WTC11 (cell line): Measurements from ENCODE around the gene SLC19A2. TPM values are rescaled to one million over a fixed set of nuclear protein-coding genes. Genes with fewer than 3 reads are reported as not detected.

ENCODE experiments used
- ATAC-seq: fragments of 200-7000 bp; cut with Tn5 transposase; 2 replicates; pipeline ENCODE4 v1.10.0; 2021; ENCODE audit warnings: mild to moderate bottlenecking, moderate library complexity
- CTCF ChIA-PET: fragments of 300-600 bp; sonication (Branson Sonifier 250); formaldehyde crosslinking; loops from one replicate; lab custom pipeline; 2021; ENCODE audit warnings: antibody characterized with exemption; lab: Charles Lee
- POLR2A ChIA-PET: fragments of 350-600 bp; sonication (Branson Sonifier 250); formaldehyde crosslinking; loops from one replicate; lab custom pipeline; 2021; ENCODE audit warnings: antibody characterized with exemption; lab: Charles Lee
- DNase-seq: peaks from one replicate; pipeline ENCODE4 v3.0.0; 2021; ENCODE audit warnings: low spot score
- H3K27ac Mint-ChIP-seq: 2 replicates; pipeline ENCODE4 v1.8.0; 2021; ENCODE audit warnings: mixed read lengths
- H3K27me3 Mint-ChIP-seq: 2 replicates; pipeline ENCODE4 v1.8.0; 2021; ENCODE audit warnings: low read depth, mild to moderate bottlenecking, moderate library complexity, mixed read lengths
- H3K36me3 Mint-ChIP-seq: 2 replicates; pipeline ENCODE4 v1.8.0; 2021; ENCODE audit warnings: mixed read lengths
- H3K4me1 Mint-ChIP-seq: 2 replicates; pipeline ENCODE4 v1.8.0; 2022; ENCODE audit warnings: mixed read lengths
- H3K4me3 Mint-ChIP-seq: 2 replicates; pipeline ENCODE4 v1.8.0; 2021; ENCODE audit warnings: mild to moderate bottlenecking, moderate library complexity, mixed read lengths
- H3K9me3 Mint-ChIP-seq: 2 replicates; pipeline ENCODE4 v1.8.0; 2021; ENCODE audit warnings: mixed read lengths
- CREB1 ChIP-seq: sonication (generic); formaldehyde crosslinking; IDR thresholded peaks from 2 replicates; pipeline ENCODE4 v1.8.0; 2023; ENCODE audit warnings: mild to moderate bottlenecking, missing genetic modification reagents
- CREM ChIP-seq: sonication (generic); formaldehyde crosslinking; IDR thresholded peaks from 2 replicates; pipeline ENCODE4 v1.8.1; 2022; ENCODE audit warnings: mild to moderate bottlenecking, missing genetic modification reagents, moderate library complexity
- ELF4 ChIP-seq: sonication (generic); formaldehyde crosslinking; IDR thresholded peaks from 2 replicates; pipeline ENCODE4 v1.8.1; 2022; ENCODE audit warnings: low read depth, mild to moderate bottlenecking, moderate library complexity, missing genetic modification reagents
- ETV6 ChIP-seq: sonication (generic); formaldehyde crosslinking; IDR thresholded peaks from 2 replicates; pipeline ENCODE4 v1.8.1; 2022; ENCODE audit warnings: mild to moderate bottlenecking, missing genetic modification reagents
- FOXJ3 ChIP-seq: sonication (generic); formaldehyde crosslinking; IDR thresholded peaks from 2 replicates; pipeline ENCODE4 v1.9.0; 2021; ENCODE audit warnings: missing genetic modification reagents, mild to moderate bottlenecking, borderline replicate concordance
- KAT7 ChIP-seq: sonication (generic); formaldehyde crosslinking; IDR thresholded peaks from 2 replicates; pipeline ENCODE4 v1.8.1; 2023; ENCODE audit warnings: missing genetic modification reagents, mild to moderate bottlenecking, borderline replicate concordance
- MYBL2 ChIP-seq: sonication (generic); formaldehyde crosslinking; IDR thresholded peaks from 2 replicates; pipeline ENCODE4 v1.8.1; 2023; ENCODE audit warnings: mild to moderate bottlenecking, moderate library complexity, missing genetic modification reagents
- NFATC4 ChIP-seq: fragments of 250-450 bp; sonication (Bioruptor Pico); IDR thresholded peaks from 2 replicates; pipeline ENCODE4 v1.9.0; 2021; ENCODE audit warnings: mild to moderate bottlenecking
- NFYB ChIP-seq: sonication (generic); formaldehyde crosslinking; conservative IDR thresholded peaks from 2 replicates; pipeline ENCODE4 v1.8.0; 2022; ENCODE audit warnings: low read depth, missing genetic modification reagents
- TEAD4 ChIP-seq: sonication (generic); formaldehyde crosslinking; IDR thresholded peaks from 2 replicates; pipeline ENCODE4 v1.8.0; 2022; ENCODE audit warnings: mild to moderate bottlenecking, missing genetic modification reagents
- ZNF121 ChIP-seq: sonication (generic); formaldehyde crosslinking; IDR thresholded peaks from 2 replicates; pipeline ENCODE4 v1.8.0; 2023; ENCODE audit warnings: missing genetic modification reagents
- ZNF317 ChIP-seq: sonication (generic); formaldehyde crosslinking; IDR thresholded peaks from 2 replicates; pipeline ENCODE4 v1.8.1; 2023; ENCODE audit warnings: low read depth, mild to moderate bottlenecking, moderate library complexity, missing genetic modification reagents, borderline replicate concordance
- ZNF396 ChIP-seq: fragments of 250-450 bp; sonication (Bioruptor Pico); IDR thresholded peaks from 2 replicates; pipeline ENCODE4 v1.8.0; 2021; ENCODE audit warnings: mild to moderate bottlenecking, moderate library complexity, borderline replicate concordance
- ZNF416 ChIP-seq: fragments of 250-450 bp; sonication (Bioruptor Pico); IDR thresholded peaks from 2 replicates; pipeline ENCODE4 v1.9.0; 2021; ENCODE audit warnings: mild to moderate bottlenecking, inconsistent platforms
- ZNF423 ChIP-seq: fragments of 250-450 bp; sonication (Bioruptor Pico); IDR thresholded peaks from 2 replicates; pipeline ENCODE4 v2.1.2; 2022; ENCODE audit warnings: mild to moderate bottlenecking, moderate library complexity
- total RNA-seq: library from RNA; stranded (reverse); gene quantifications from 3 replicates; pipeline ENCODE4 v1.2.3, GENCODE V29; 2021
- TF ChIP-seq, protein P1 (sequence below): sonication (generic); formaldehyde crosslinking; IDR thresholded peaks from 2 replicates; pipeline ENCODE4 v1.8.1; 2023; ENCODE audit warnings: mild to moderate bottlenecking, missing genetic modification reagents, moderate library complexity
- TF ChIP-seq, protein P2 (sequence below): sonication (generic); formaldehyde crosslinking; IDR thresholded peaks from 2 replicates; pipeline ENCODE4 v1.8.1; 2023; ENCODE audit warnings: mild to moderate bottlenecking, missing genetic modification reagents, borderline replicate concordance
- TF ChIP-seq, protein P3 (sequence below): sonication (generic); formaldehyde crosslinking; IDR thresholded peaks from 2 replicates; pipeline ENCODE4 v1.8.0; 2022; ENCODE audit warnings: mild to moderate bottlenecking, missing genetic modification reagents
- TF ChIP-seq, protein P4 (sequence below): fragments of 200-600 bp; IDR thresholded peaks from 2 replicates; pipeline ENCODE4 v1.8.0; 2022; ENCODE audit warnings: antibody characterized with exemption
- TF ChIP-seq, protein P5 (sequence below): sonication (generic); formaldehyde crosslinking; conservative IDR thresholded peaks from 2 replicates; pipeline ENCODE4 v1.8.1; 2022; ENCODE audit warnings: mild to moderate bottlenecking, missing genetic modification reagents
- TF ChIP-seq, protein P6 (sequence below): fragments of 250-450 bp; sonication (Bioruptor Pico); IDR thresholded peaks from 2 replicates; pipeline ENCODE4 v1.9.0; 2021; ENCODE audit warnings: mild to moderate bottlenecking
- TF ChIP-seq, protein P7 (sequence below): fragments of 250-450 bp; sonication (Bioruptor Pico); IDR thresholded peaks from 2 replicates; pipeline ENCODE4 v1.9.0; 2021; ENCODE audit warnings: mild to moderate bottlenecking

Gene SLC19A2
- total RNA-seq, 1 experiment from 2014 or later: 15.8 TPM

DNA sequence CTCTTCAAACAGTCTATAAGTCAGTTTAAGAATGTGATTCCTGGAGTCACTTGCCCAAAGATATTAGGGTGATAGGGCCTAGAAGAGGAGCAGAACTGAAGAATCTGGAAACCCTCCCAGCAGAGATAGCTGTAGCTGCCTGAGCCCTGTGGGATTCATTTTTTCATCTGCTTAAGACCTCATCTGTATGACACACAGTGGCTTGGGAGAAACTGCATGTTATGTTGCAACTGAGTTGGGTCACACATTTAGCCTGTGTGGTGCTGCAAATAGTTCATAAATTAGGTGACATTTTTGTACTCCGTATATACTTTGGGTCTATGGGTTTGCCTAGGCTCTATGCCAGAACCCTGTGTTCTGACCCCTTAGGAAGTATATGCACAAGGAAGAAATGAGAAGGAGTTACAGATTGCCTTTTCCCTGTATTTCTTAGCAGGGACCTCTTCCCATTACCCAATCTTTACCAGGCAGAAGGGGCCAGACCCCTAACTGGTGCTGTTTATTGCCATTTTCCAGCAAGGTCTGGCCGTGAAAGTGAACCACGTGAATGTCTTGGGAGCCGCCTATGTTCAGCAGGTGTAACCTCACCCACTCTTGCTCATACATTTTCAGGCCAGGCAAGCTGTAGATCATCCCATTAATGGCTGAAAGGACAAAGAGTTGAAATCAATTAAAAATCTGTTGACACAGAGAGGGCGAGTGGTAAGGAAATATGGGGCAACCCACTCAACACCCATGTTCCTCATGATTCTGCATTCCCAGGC lies 41.9 kb upstream of the SLC19A2 start:
- Mint-ChIP-seq H3K27me3 (no peaks in the 10 kb centered on the region), H3K4me1 (peaks cover 32% of the 10 kb centered on the region), H3K36me3 (no peaks in the 10 kb centered on the region), H3K9me3 (no peaks in the 10 kb centered on the region), H3K4me3 (no peak overlapping the region), H3K27ac (peak overlapping the region; percentile 95)
- ChIA-PET POLR2A (interaction anchor here (2.2 kb wide), 1 partner anchor 42 kb away, joined by 15 read pairs; the partner anchor contains the start of gene SLC19A2), CTCF (interaction anchor here (2.9 kb wide), 1 partner anchor 42 kb away, joined by 13 read pairs; the partner anchor contains the start of gene SLC19A2)
- DNase-seq (no peak), ATAC-seq (no peak; the same call in 1 of the 2 replicates)
- TF ChIP-seq ZNF396 (CRISPR knock-in tag): no peak
- no peak for TF ChIP-seq FOXJ3 (CRISPR knock-in tag)
- TF ChIP-seq, protein P1, sequence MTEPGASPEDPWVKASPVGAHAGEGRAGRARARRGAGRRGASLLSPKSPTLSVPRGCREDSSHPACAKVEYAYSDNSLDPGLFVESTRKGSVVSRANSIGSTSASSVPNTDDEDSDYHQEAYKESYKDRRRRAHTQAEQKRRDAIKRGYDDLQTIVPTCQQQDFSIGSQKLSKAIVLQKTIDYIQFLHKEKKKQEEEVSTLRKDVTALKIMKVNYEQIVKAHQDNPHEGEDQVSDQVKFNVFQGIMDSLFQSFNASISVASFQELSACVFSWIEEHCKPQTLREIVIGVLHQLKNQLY (CRISPR knock-in tag): no peak
- no peak for TF ChIP-seq ZNF317
- no peak for TF ChIP-seq TEAD4 (CRISPR knock-in tag)
- TF ChIP-seq, protein P2, sequence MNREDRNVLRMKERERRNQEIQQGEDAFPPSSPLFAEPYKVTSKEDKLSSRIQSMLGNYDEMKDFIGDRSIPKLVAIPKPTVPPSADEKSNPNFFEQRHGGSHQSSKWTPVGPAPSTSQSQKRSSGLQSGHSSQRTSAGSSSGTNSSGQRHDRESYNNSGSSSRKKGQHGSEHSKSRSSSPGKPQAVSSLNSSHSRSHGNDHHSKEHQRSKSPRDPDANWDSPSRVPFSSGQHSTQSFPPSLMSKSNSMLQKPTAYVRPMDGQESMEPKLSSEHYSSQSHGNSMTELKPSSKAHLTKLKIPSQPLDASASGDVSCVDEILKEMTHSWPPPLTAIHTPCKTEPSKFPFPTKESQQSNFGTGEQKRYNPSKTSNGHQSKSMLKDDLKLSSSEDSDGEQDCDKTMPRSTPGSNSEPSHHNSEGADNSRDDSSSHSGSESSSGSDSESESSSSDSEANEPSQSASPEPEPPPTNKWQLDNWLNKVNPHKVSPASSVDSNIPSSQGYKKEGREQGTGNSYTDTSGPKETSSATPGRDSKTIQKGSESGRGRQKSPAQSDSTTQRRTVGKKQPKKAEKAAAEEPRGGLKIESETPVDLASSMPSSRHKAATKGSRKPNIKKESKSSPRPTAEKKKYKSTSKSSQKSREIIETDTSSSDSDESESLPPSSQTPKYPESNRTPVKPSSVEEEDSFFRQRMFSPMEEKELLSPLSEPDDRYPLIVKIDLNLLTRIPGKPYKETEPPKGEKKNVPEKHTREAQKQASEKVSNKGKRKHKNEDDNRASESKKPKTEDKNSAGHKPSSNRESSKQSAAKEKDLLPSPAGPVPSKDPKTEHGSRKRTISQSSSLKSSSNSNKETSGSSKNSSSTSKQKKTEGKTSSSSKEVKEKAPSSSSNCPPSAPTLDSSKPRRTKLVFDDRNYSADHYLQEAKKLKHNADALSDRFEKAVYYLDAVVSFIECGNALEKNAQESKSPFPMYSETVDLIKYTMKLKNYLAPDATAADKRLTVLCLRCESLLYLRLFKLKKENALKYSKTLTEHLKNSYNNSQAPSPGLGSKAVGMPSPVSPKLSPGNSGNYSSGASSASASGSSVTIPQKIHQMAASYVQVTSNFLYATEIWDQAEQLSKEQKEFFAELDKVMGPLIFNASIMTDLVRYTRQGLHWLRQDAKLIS (CRISPR knock-in tag): no peak
- TF ChIP-seq MYBL2: no peak
- no peak for TF ChIP-seq CREB1 (CRISPR knock-in tag)
- TF ChIP-seq ETV6 (CRISPR knock-in tag): no peak
- TF ChIP-seq, protein P3, sequence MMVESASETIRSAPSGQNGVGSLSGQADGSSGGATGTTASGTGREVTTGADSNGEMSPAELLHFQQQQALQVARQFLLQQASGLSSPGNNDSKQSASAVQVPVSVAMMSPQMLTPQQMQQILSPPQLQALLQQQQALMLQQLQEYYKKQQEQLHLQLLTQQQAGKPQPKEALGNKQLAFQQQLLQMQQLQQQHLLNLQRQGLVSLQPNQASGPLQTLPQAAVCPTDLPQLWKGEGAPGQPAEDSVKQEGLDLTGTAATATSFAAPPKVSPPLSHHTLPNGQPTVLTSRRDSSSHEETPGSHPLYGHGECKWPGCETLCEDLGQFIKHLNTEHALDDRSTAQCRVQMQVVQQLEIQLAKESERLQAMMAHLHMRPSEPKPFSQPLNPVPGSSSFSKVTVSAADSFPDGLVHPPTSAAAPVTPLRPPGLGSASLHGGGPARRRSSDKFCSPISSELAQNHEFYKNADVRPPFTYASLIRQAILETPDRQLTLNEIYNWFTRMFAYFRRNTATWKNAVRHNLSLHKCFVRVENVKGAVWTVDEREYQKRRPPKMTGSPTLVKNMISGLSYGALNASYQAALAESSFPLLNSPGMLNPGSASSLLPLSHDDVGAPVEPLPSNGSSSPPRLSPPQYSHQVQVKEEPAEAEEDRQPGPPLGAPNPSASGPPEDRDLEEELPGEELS (CRISPR knock-in tag): no peak
- TF ChIP-seq, protein P4, sequence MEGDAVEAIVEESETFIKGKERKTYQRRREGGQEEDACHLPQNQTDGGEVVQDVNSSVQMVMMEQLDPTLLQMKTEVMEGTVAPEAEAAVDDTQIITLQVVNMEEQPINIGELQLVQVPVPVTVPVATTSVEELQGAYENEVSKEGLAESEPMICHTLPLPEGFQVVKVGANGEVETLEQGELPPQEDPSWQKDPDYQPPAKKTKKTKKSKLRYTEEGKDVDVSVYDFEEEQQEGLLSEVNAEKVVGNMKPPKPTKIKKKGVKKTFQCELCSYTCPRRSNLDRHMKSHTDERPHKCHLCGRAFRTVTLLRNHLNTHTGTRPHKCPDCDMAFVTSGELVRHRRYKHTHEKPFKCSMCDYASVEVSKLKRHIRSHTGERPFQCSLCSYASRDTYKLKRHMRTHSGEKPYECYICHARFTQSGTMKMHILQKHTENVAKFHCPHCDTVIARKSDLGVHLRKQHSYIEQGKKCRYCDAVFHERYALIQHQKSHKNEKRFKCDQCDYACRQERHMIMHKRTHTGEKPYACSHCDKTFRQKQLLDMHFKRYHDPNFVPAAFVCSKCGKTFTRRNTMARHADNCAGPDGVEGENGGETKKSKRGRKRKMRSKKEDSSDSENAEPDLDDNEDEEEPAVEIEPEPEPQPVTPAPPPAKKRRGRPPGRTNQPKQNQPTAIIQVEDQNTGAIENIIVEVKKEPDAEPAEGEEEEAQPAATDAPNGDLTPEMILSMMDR: no peak

DNA sequence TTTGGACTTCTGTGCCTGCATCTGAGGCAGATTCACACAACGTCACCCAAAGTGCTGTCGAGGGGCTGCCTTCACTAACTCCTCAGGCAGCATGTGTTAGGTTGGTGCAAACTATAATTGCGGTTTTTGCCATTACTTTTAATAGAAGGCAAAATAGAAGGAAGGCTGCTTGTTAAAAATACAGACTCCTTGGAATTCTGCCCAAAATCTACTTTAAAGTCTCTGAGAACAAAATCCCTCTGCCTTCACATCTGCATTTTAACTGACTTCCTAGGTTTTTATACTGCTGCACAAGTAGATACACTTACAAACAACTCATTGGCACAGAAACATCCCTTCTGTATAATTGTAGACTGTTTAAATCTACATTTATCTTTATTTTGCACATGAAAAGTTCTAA lies 41.3 kb upstream of the SLC19A2 start:
- ChIA-PET CTCF (interaction anchor here (2.9 kb wide), 1 partner anchor 41 kb away, joined by 13 read pairs; the partner anchor contains the start of gene SLC19A2), POLR2A (no interaction called here)
- DNase-seq (no peak), ATAC-seq (no peak)
- no peak overlapping the region for H3K27ac Mint-ChIP-seq
- H3K27me3 Mint-ChIP-seq: no peaks in the 10 kb centered on the region
- H3K36me3 Mint-ChIP-seq: no peaks in the 10 kb centered on the region
- no peaks in the 10 kb centered on the region for H3K9me3 Mint-ChIP-seq
- no peak overlapping the region for H3K4me3 Mint-ChIP-seq
- H3K4me1 Mint-ChIP-seq: peaks cover 32% of the 10 kb centered on the region
- TF ChIP-seq, protein P1 (CRISPR knock-in tag): no peak
- TF ChIP-seq NFYB (CRISPR knock-in tag): no peak
- TF ChIP-seq, protein P5, sequence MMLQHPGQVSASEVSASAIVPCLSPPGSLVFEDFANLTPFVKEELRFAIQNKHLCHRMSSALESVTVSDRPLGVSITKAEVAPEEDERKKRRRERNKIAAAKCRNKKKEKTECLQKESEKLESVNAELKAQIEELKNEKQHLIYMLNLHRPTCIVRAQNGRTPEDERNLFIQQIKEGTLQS (CRISPR knock-in tag): no peak
- TF ChIP-seq, protein P6, sequence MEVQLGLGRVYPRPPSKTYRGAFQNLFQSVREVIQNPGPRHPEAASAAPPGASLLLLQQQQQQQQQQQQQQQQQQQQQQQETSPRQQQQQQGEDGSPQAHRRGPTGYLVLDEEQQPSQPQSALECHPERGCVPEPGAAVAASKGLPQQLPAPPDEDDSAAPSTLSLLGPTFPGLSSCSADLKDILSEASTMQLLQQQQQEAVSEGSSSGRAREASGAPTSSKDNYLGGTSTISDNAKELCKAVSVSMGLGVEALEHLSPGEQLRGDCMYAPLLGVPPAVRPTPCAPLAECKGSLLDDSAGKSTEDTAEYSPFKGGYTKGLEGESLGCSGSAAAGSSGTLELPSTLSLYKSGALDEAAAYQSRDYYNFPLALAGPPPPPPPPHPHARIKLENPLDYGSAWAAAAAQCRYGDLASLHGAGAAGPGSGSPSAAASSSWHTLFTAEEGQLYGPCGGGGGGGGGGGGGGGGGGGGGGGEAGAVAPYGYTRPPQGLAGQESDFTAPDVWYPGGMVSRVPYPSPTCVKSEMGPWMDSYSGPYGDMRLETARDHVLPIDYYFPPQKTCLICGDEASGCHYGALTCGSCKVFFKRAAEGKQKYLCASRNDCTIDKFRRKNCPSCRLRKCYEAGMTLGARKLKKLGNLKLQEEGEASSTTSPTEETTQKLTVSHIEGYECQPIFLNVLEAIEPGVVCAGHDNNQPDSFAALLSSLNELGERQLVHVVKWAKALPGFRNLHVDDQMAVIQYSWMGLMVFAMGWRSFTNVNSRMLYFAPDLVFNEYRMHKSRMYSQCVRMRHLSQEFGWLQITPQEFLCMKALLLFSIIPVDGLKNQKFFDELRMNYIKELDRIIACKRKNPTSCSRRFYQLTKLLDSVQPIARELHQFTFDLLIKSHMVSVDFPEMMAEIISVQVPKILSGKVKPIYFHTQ (CRISPR knock-in tag): no peak
- no peak for TF ChIP-seq ZNF121 (CRISPR knock-in tag)
- TF ChIP-seq ELF4: no peak
- TF ChIP-seq, protein P7, sequence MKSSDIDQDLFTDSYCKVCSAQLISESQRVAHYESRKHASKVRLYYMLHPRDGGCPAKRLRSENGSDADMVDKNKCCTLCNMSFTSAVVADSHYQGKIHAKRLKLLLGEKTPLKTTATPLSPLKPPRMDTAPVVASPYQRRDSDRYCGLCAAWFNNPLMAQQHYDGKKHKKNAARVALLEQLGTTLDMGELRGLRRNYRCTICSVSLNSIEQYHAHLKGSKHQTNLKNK (CRISPR knock-in tag): no peak
- TF ChIP-seq ZNF416 (CRISPR knock-in tag): no peak
- no peak for TF ChIP-seq ZNF423
- no peak for TF ChIP-seq NFATC4 (CRISPR knock-in tag)
- TF ChIP-seq CREM (CRISPR knock-in tag): no peak
- TF ChIP-seq KAT7 (CRISPR knock-in tag): no peak
